Ovary (tissue), 9 donors: Measurements from ENCODE around the gene CENPX. TPM values are rescaled to one million over a fixed set of nuclear protein-coding genes. Genes with fewer than 3 reads are reported as not detected.

ENCODE experiments used
- DNase-seq, 5 donors: peaks; one replicate each; pipeline ENCODE4 v3.0.0-alpha.2; 2019 to 2020
- H3K27ac ChIP-seq, 2 donors: fragments of 200-600 bp; one replicate each; pipeline versions ENCODE4 v1.5.1 to v1.8.0; 2019 to 2022
- H3K27me3 ChIP-seq: fragments of 200-600 bp; one replicate; pipeline ENCODE4 v1.8.0; 2022
- H3K36me3 ChIP-seq: fragments of 200-600 bp; sonication (generic); one replicate; pipeline ENCODE4 v1.5.1; 2019
- H3K4me1 ChIP-seq: one replicate; pipeline ENCODE4 v1.8.1; 2013; ENCODE audit warnings: mild to moderate bottlenecking, moderate library complexity; ENCODE audit not compliant: insufficient read depth
- H3K4me3 ChIP-seq: fragments of 200-600 bp; sonication (generic); one replicate; pipeline ENCODE4 v1.5.1; 2017
- H3K9me3 ChIP-seq, 2 donors: fragments of 200-600 bp in 1 of 2; sonication (generic) in 1 of 2; one replicate each; pipeline versions ENCODE4 v1.5.1 to v1.8.1; 2013 to 2019; ENCODE audit warnings: mild to moderate bottlenecking in 1 of 2, moderate library complexity in 1 of 2
- CTCF ChIP-seq, 3 donors: fragments of 450-650 bp in 2 of 3; fragments of 200-600 bp in 1 of 3; IDR thresholded peaks; one replicate each; pipeline versions ENCODE4 v1.5.1 to v1.8.0; 2016 to 2022; ENCODE audit warnings: antibody characterized with exemption in 3 of 3, mild to moderate bottlenecking in 1 of 3
- EP300 ChIP-seq: sonication (generic); formaldehyde crosslinking; IDR thresholded peaks from one replicate; pipeline ENCODE4 v1.6.1; 2017; ENCODE audit warnings: antibody characterized with exemption
- POLR2A ChIP-seq: fragments of 450-650 bp; IDR thresholded peaks from one replicate; pipeline ENCODE4 v1.6.1; 2017; ENCODE audit warnings: antibody characterized with exemption, mild to moderate bottlenecking, moderate library complexity
- WGBS, 3 donors: extraction: QIAGEN DNeasy Blood & Tissue Kit in 1 of 3; methylation state at CpG; one replicate each; pipeline versions ENCODE4 v1.1.5 to v1.1.7; 2013 to 2017; 5-methylcytosine and 5-hydroxymethylcytosine counted together
- intact Hi-C, 4 donors: fragments of 100-400 bp; cut with DNase I; formaldehyde crosslinking; loops; one replicate each; pipeline versions ENCODE4 v1.11.0 to v1.15.1; 2022 to 2023
- polyA plus RNA-seq, 2 donors: library from polyadenylated mRNA; stranded (reverse); fragments of 200-250 nt in 1 of 2; fragments of 350-450 nt in 1 of 2; fragmentation: Illumina TruSeq in 1 of 2; extraction: RNeasy Lipid Tissue Mini Kit (QIAGEN cat#74804) in 1 of 2; gene quantifications; one replicate each; pipeline ENCODE4 v1.2.3, GENCODE V29; 2013 to 2014
- total RNA-seq, 7 donors: library from RNA; depleted of rRNA in 2 of 7; stranded (reverse); fragments of >200 nt in 2 of 7; fragmentation: NEBNext Ultra II Directional in 3 of 7; extraction: Animal tissue kit (Norgen Biotek cat#: 25700) in 3 of 7; gene quantifications; one replicate each; pipeline versions ENCODE4 v1.1.0 to v1.2.4, GENCODE V29; 2016 to 2023
- donor health status: DM: no; HTN: no; CAD: no; lungs with moderate emphysema.
- donor health status: DM: no; HTN: no; CAD: no.
- donor health status: Bipolar disorder and iron deficiency.
- donor health status: DM: yes; HTN: yes; CAD: no.
- donor health status: DM: no; HTN: no; CAD: no.
- donor health status: DM: yes; HTN: yes; CAD: no.

CENPX gene
- total and polyA plus RNA-seq, 9 donors, result 3.3 to 68.8 (median 35.3) TPM

GRCh38 chr17:82020572-82021106, 2.0 kb downstream of the CENPX start:
- intact Hi-C loops, result loop anchor here in 2 of 4 donors (2.0 to 10.0 kb wide), 2 partner anchors 62 to 304 kb away; no protein-coding TSS in a partner anchor
- Histone ChIP-seq H3K4me1 (peaks cover 8% of the 10 kb centered on the region), H3K27me3 (no peaks in the 10 kb centered on the region), H3K4me3 (no peak overlapping the region), H3K27ac (no peak overlapping the region), H3K9me3 (no peaks in the 10 kb centered on the region), H3K36me3 (no peaks in the 10 kb centered on the region)
- TF ChIP-seq CTCF (IDR thresholded peaks at IDR 0.05), result no peak
- no peak for TF ChIP-seq EP300
- no peak for TF ChIP-seq POLR2A
- 73 to 81% (median 74%) methylated on average over 13 to 14 of the region's 14 CpGs for WGBS, 3 donors
- DNase-seq, result no peak

- peak in 2 of 5 donors; percentile 62 to 74 for DNase-seq
- intact Hi-C loops, result loop anchor here (2.0 to 10.0 kb wide), 3 partner anchors 58 to 305 kb away; partner anchors contain the start of gene NOTUM (in 2 of the 4)
- no peaks in the 10 kb centered on the region for H3K36me3 ChIP-seq
- peaks cover 8% of the 10 kb centered on the region for H3K4me1 ChIP-seq
- WGBS, 3 donors, result 65 to 71% (median 68%) methylated on average over 27 to 34 of the region's 34 CpGs
- no peaks in the 10 kb centered on the region for H3K9me3 ChIP-seq
- no peak for TF ChIP-seq POLR2A
- peak in 2 of 3 donors; percentile 14 to 36 for TF ChIP-seq CTCF (IDR thresholded peaks at IDR 0.05)
- no peak overlapping the region for H3K27ac ChIP-seq
- no peaks in the 10 kb centered on the region for H3K27me3 ChIP-seq
- no peak overlapping the region for H3K4me3 ChIP-seq
Observed at GRCh38 chr17:82019690-82020571, 2.7 kb downstream of the CENPX start.

- Histone ChIP-seq H3K4me1 (peaks cover 7% of the 10 kb centered on the region), H3K9me3 (no peaks in the 10 kb centered on the region), H3K36me3 (no peaks in the 10 kb centered on the region), H3K4me3 (no peak overlapping the region), H3K27me3 (no peaks in the 10 kb centered on the region), H3K27ac (no peak overlapping the region)
- 65 to 70% (median 65%) methylated on average over 32 to 33 of the region's 33 CpGs for WGBS, 3 donors
- TF ChIP-seq EP300, result no peak
- TF ChIP-seq POLR2A, result no peak
- no peak for TF ChIP-seq CTCF (IDR thresholded peaks at IDR 0.05)
- intact Hi-C loops, result loop anchor here in 2 of 4 donors (5.0 kb wide), 1 partner anchor 57 kb away; the partner anchor contains the start of gene NOTUM (in 2 of the 2)
- DNase-seq, result no peak
Observed at GRCh38 chr17:82018989-82019689, 3.5 kb downstream of the CENPX start.
